ENCODE data around the gene ATG10. TPM values are rescaled to one million over a fixed set of nuclear protein-coding genes. Genes with fewer than 3 reads are reported as not detected.

The ATG10 gene
- polyA plus RNA-seq, 1 donor from 2014 or later, result 12.1 TPM

GRCh38 chr5:82151662-82152061 lies 179.8 kb downstream of the ATG10 start:
- Histone ChIP-seq H3K9me3 (ENCODE audit: low read length) (no peaks in the 10 kb centered on the region), H3K9ac (ENCODE audit: low read length) (no peak overlapping the region), H3K9me2 (ENCODE audit: insufficient read depth, low read length) (no peaks in the 10 kb centered on the region), H3K4me3 (ENCODE audit: low read length) (no peak overlapping the region), H2AFZ (ENCODE audit: low read depth, low read length) (no peak overlapping the region), H3K79me2 (replicated peaks; ENCODE audit: insufficient read depth, low read length) (no peaks in the 10 kb centered on the region), H3F3A (ENCODE audit: insufficient read depth, low read length, poor library complexity, severe bottlenecking) (no peaks in the 10 kb centered on the region), H4K20me1 (ENCODE audit: insufficient read depth) (no peaks in the 10 kb centered on the region), H3K27me3 (ENCODE audit: insufficient read depth, low read depth, low read length) (no peaks in the 10 kb centered on the region), H3K4me2 (ENCODE audit: low read length) (no peak overlapping the region), H3K36me3 (ENCODE audit: insufficient read depth, low read length) (no peaks in the 10 kb centered on the region), H3K27ac (ENCODE audit: low read length) (no peak overlapping the region)
- no peak for TF ChIP-seq REST (IDR thresholded peaks at IDR 0.05; ENCODE audit: borderline replicate concordance)
- no peak for TF ChIP-seq EP300 (conservative IDR thresholded peaks at IDR 0.05; ENCODE audit: poor library complexity, severe bottlenecking)
- no peak for TF ChIP-seq MXI1 (conservative IDR thresholded peaks at IDR 0.05; ENCODE audit: poor library complexity, severe bottlenecking)
- TF ChIP-seq POLR2AphosphoS5 (IDR thresholded peaks at IDR 0.05), result no peak
- no peak for TF ChIP-seq EZH2 (IDR thresholded peaks at IDR 0.05; ENCODE audit: borderline replicate concordance, insufficient read depth, low read length, poor library complexity, severe bottlenecking)
- TF ChIP-seq SMC3 (conservative IDR thresholded peaks at IDR 0.05; ENCODE audit: poor library complexity), result no peak
- TF ChIP-seq RAD21 (conservative IDR thresholded peaks at IDR 0.05), result no peak
- TF ChIP-seq TAF1 (IDR thresholded peaks at IDR 0.05; ENCODE audit: low read depth), result no peak
- TF ChIP-seq CTCF (IDR thresholded peaks at IDR 0.05; ENCODE audit: poor library complexity, severe bottlenecking), result no peak

- TF ChIP-seq POLR2AphosphoS5 (IDR thresholded peaks at IDR 0.05) (no peak), RAD21 (conservative IDR thresholded peaks at IDR 0.05) (no peak)
These were observed 181.2 kb downstream of the ATG10 start for GRCh38 chr5:82152978-82153481.

GRCh38 chr5:82154776-82155175 lies 183.0 kb downstream of the ATG10 start:
- Histone ChIP-seq H3K27me3 (ENCODE audit: insufficient read depth, low read depth, low read length) (no peaks in the 10 kb centered on the region), H3K79me2 (replicated peaks; ENCODE audit: insufficient read depth, low read length) (no peaks in the 10 kb centered on the region), H3K4me2 (ENCODE audit: low read length) (no peak overlapping the region), H3K9me2 (ENCODE audit: insufficient read depth, low read length) (no peaks in the 10 kb centered on the region), H3K9me3 (ENCODE audit: low read length) (no peaks in the 10 kb centered on the region), H3K4me3 (ENCODE audit: low read length) (no peak overlapping the region), H4K20me1 (ENCODE audit: insufficient read depth) (no peaks in the 10 kb centered on the region), H3K27ac (ENCODE audit: low read length) (no peak overlapping the region), H3F3A (ENCODE audit: insufficient read depth, low read length, poor library complexity, severe bottlenecking) (no peaks in the 10 kb centered on the region), H3K9ac (ENCODE audit: low read length) (no peak overlapping the region), H3K36me3 (ENCODE audit: insufficient read depth, low read length) (no peaks in the 10 kb centered on the region), H2AFZ (ENCODE audit: low read depth, low read length) (no peak overlapping the region)
- TF ChIP-seq SMC3 (conservative IDR thresholded peaks at IDR 0.05; ENCODE audit: poor library complexity) (no peak), REST (IDR thresholded peaks at IDR 0.05; ENCODE audit: borderline replicate concordance) (no peak), POLR2AphosphoS5 (IDR thresholded peaks at IDR 0.05) (no peak), EZH2 (IDR thresholded peaks at IDR 0.05; ENCODE audit: borderline replicate concordance, insufficient read depth, low read length, poor library complexity, severe bottlenecking) (no peak), EP300 (conservative IDR thresholded peaks at IDR 0.05; ENCODE audit: poor library complexity, severe bottlenecking) (no peak), MXI1 (conservative IDR thresholded peaks at IDR 0.05; ENCODE audit: poor library complexity, severe bottlenecking) (no peak), RAD21 (conservative IDR thresholded peaks at IDR 0.05) (no peak), TAF1 (IDR thresholded peaks at IDR 0.05; ENCODE audit: low read depth) (no peak), CTCF (IDR thresholded peaks at IDR 0.05; ENCODE audit: poor library complexity, severe bottlenecking) (no peak)

More at GRCh38 chr5:82152978-82153481, 181.2 kb downstream of the ATG10 start:
- H3K27ac ChIP-seq (ENCODE audit: low read length), result no peak overlapping the region
- no peaks in the 10 kb centered on the region for H3K27me3 ChIP-seq (ENCODE audit: insufficient read depth, low read depth, low read length)
- H2AFZ ChIP-seq (ENCODE audit: low read depth, low read length), result no peak overlapping the region
- H3K9me2 ChIP-seq (ENCODE audit: insufficient read depth, low read length), result no peaks in the 10 kb centered on the region
- no peaks in the 10 kb centered on the region for H3F3A ChIP-seq (ENCODE audit: insufficient read depth, low read length, poor library complexity, severe bottlenecking)
- no peak overlapping the region for H3K4me2 ChIP-seq (ENCODE audit: low read length)
- H3K36me3 ChIP-seq (ENCODE audit: insufficient read depth, low read length), result no peaks in the 10 kb centered on the region
- H3K4me3 ChIP-seq (ENCODE audit: low read length), result no peak overlapping the region
- H3K79me2 ChIP-seq (replicated peaks; ENCODE audit: insufficient read depth, low read length), result no peaks in the 10 kb centered on the region
- no peak overlapping the region for H3K9ac ChIP-seq (ENCODE audit: low read length)
- H3K9me3 ChIP-seq (ENCODE audit: low read length), result no peaks in the 10 kb centered on the region
- H4K20me1 ChIP-seq (ENCODE audit: insufficient read depth), result no peaks in the 10 kb centered on the region

All from neural cell (in vitro differentiated cells).